D721Med (cell line): ENCODE data around the gene RPL4.

Experiments
- DNase-seq: peaks from one replicate; pipeline ENCODE4 v3.0.0; 2011; ENCODE audit warnings: low spot score; ENCODE audit not compliant: insufficient read length
- FAIRE-seq: peaks from 2 replicates; lab custom pipeline; 2011; peaks lifted over from hg19 to GRCh38; lab: Jason Lieb, UNC
- CTCF ChIP-seq: IDR thresholded peaks from 2 replicates; pipeline ENCODE4 v1.5.1; 2012; ENCODE audit warnings: mild to moderate bottlenecking, control low read depth; ENCODE audit not compliant: insufficient read depth; ENCODE audit errors: missing control alignments

RPL4 gene

GRCh38 chr15:66452420-66452819 is 52.2 kb downstream of the RPL4 start:
- no peak for FAIRE-seq
- TF ChIP-seq CTCF: no peak
- DNase-seq: no peak
